Panc1 (cell line): Measurements from ENCODE around the gene JDP2. TPM values are rescaled to one million over a fixed set of nuclear protein-coding genes. Genes with fewer than 3 reads are reported as not detected.

Experiments used
- ATAC-seq: fragments of 200-7000 bp; cut with Tn5 transposase; 2 replicates; pipeline ENCODE4 v1.9.1; 2020; ENCODE audit warnings: mild to moderate bottlenecking, moderate library complexity
- BruUV-seq: library from RNA; stranded (reverse); fragments of 400-500 nt; replicated peaks from 2 replicates; lab custom pipeline; 2021; lab: Mats Ljungman, UMichigan
- CTCF ChIA-PET: fragments of 300-600 bp; sonication (Branson Sonifier 250); formaldehyde crosslinking; loops from one replicate; lab custom pipeline; 2022; ENCODE audit warnings: antibody characterized with exemption; lab: Charles Lee
- POLR2A ChIA-PET: fragments of 300-600 bp; sonication (Branson Sonifier 250); formaldehyde crosslinking; loops from one replicate; lab custom pipeline; 2022; ENCODE audit warnings: antibody characterized with exemption; lab: Charles Lee
- DNase-seq: peaks from one replicate; pipeline ENCODE4 v3.0.0-alpha.2; 2010; ENCODE audit warnings: low read depth, low spot score
- H3K27ac ChIP-seq: 2 replicates; pipeline ENCODE4 v1.5.1; 2011; ENCODE audit warnings: mild to moderate bottlenecking, low read length, inconsistent platforms
- H3K27me3 ChIP-seq: fragments of 200-500 bp; sonication (Bioruptor generic); 2 replicates; pipeline ENCODE4 v1.6.0; 2014; ENCODE audit warnings: low read length, inconsistent platforms; ENCODE audit not compliant: control insufficient read depth, insufficient read depth
- H3K36me3 ChIP-seq: fragments of 200-500 bp; sonication (Bioruptor generic); 2 replicates; pipeline ENCODE4 v1.5.1; 2014; ENCODE audit warnings: inconsistent platforms, mild to moderate bottlenecking, low read length, moderate library complexity; ENCODE audit not compliant: control insufficient read depth, insufficient read depth
- H3K4me1 ChIP-seq: 2 replicates; pipeline ENCODE4 v1.5.1; 2011; ENCODE audit warnings: inconsistent platforms, mild to moderate bottlenecking, low read length, moderate library complexity; ENCODE audit not compliant: control insufficient read depth, insufficient read depth
- H3K4me3 ChIP-seq, 2 experiments: 2 replicates each; pipeline ENCODE4 v1.5.1; 2011 to 2012; ENCODE audit warnings: low read depth in 2 of 2, low read length in 2 of 2, mild to moderate bottlenecking in 2 of 2, inconsistent platforms in 1 of 2, moderate library complexity in 1 of 2
- H3K9me3 ChIP-seq: fragments of 200-500 bp; sonication (Bioruptor generic); 2 replicates; pipeline ENCODE4 v1.5.1; 2014; ENCODE audit warnings: low read depth, mild to moderate bottlenecking, inconsistent platforms, low read length, moderate library complexity; ENCODE audit not compliant: control insufficient read depth, insufficient read depth
- POLR2AphosphoS5 ChIP-seq: IDR thresholded peaks from 2 replicates; pipeline ENCODE4 v1.6.1; 2012; ENCODE audit warnings: mild to moderate bottlenecking, low read depth, low read length, moderate library complexity
- SIN3A ChIP-seq: IDR thresholded peaks from 2 replicates; pipeline ENCODE4 v1.6.1; 2012; ENCODE audit warnings: low read depth, mild to moderate bottlenecking, low read length, moderate library complexity, borderline replicate concordance; ENCODE audit not compliant: insufficient read depth
- TCF7L2 ChIP-seq: IDR thresholded peaks from 2 replicates; pipeline ENCODE4 v1.6.1; 2011; ENCODE audit warnings: mild to moderate bottlenecking, low read depth, low read length, inconsistent platforms
- in situ Hi-C: cut with HindIII; loops from 2 replicates; pipeline ENCODE4 v1.10.0; 2016; ENCODE audit warnings: low sequenced_read_pairs, low pct_unique_long_range_greater_than_20kb
- intact Hi-C: fragments of 100-400 bp; cut with micrococcal nuclease; formaldehyde crosslinking; loops from one replicate; pipeline ENCODE4 v1.10.0; 2022; ENCODE audit not compliant: unreplicated experiment
- total RNA-seq: library from RNA; stranded (reverse); gene quantifications from one replicate; pipeline ENCODE4 v1.2.1, GENCODE V29; 2021; ENCODE audit not compliant: unreplicated experiment
- TF ChIP-seq, protein P1 (sequence below), 2 experiments: IDR thresholded peaks; 2 replicates each; pipeline ENCODE4 v1.6.1; 2011 to 2012; ENCODE audit warnings: low read depth in 2 of 2, control low read depth in 1 of 2, low read length in 1 of 2, mild to moderate bottlenecking in 1 of 2, moderate library complexity in 1 of 2; ENCODE audit not compliant: insufficient read depth in 1 of 2
- TF ChIP-seq, protein P2 (sequence below): fragments of 450-650 bp; IDR thresholded peaks from 2 replicates; pipeline ENCODE4 v1.5.1; 2017; ENCODE audit warnings: mild to moderate bottlenecking

The JDP2 gene
- total RNA-seq, 1 experiment from 2014 or later: 17.5 TPM

DNA sequence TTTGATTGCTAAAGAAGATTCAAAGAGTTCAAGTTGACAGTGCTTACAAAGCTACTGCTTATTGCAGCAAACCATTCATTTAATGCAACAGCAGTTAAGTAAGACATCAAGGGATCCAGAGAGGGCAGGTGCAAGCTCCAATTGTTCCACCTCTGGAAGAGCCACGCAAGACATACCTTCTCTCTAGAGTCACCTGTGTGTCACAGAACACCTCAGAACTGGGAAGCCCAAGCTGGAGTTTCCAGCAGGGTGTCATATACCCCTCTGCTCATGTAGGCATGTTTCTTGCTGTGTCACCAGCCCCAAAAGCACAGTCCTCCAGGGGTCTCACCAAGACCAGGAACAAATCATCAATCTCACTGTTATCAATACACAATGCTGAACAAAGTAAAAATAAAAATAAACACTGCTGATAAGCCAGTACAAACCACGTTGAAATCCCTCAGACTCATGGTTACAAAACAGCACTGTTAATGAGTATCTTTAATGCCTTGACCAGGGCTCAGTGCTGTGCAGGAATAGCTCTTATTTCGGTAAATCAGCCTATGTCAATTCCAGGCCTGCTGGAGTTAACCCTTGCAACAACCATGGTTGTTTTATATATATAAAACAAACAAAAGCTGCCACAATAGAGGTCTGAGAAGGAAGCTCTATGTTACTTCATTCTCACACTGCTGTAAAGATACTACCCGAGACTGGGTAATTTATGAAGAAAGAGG lies 57.0 kb downstream of the JDP2 start:
- in situ Hi-C loops (no loop called here), intact Hi-C loops (loop anchor here (10.0 kb wide), 1 partner anchor 350 kb away; no protein-coding TSS in a partner anchor)
- H3K4me1 ChIP-seq: no peaks in the 10 kb centered on the region
- ChIA-PET POLR2A (no interaction called here), CTCF (interaction anchor here (0.5 to 0.6 kb wide), 2 partner anchors 310 to 364 kb away, joined by 3 to 4 read pairs; no protein-coding TSS in a partner anchor)
- H3K27ac ChIP-seq: no peak overlapping the region
- TF ChIP-seq, protein P1, sequence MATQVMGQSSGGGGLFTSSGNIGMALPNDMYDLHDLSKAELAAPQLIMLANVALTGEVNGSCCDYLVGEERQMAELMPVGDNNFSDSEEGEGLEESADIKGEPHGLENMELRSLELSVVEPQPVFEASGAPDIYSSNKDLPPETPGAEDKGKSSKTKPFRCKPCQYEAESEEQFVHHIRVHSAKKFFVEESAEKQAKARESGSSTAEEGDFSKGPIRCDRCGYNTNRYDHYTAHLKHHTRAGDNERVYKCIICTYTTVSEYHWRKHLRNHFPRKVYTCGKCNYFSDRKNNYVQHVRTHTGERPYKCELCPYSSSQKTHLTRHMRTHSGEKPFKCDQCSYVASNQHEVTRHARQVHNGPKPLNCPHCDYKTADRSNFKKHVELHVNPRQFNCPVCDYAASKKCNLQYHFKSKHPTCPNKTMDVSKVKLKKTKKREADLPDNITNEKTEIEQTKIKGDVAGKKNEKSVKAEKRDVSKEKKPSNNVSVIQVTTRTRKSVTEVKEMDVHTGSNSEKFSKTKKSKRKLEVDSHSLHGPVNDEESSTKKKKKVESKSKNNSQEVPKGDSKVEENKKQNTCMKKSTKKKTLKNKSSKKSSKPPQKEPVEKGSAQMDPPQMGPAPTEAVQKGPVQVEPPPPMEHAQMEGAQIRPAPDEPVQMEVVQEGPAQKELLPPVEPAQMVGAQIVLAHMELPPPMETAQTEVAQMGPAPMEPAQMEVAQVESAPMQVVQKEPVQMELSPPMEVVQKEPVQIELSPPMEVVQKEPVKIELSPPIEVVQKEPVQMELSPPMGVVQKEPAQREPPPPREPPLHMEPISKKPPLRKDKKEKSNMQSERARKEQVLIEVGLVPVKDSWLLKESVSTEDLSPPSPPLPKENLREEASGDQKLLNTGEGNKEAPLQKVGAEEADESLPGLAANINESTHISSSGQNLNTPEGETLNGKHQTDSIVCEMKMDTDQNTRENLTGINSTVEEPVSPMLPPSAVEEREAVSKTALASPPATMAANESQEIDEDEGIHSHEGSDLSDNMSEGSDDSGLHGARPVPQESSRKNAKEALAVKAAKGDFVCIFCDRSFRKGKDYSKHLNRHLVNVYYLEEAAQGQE (IDR thresholded peaks at IDR 0.05; ENCODE audit: insufficient read depth in 1 of 2, low read depth in 2 of 2, low read length in 1 of 2): no peak
- TF ChIP-seq, protein P2, sequence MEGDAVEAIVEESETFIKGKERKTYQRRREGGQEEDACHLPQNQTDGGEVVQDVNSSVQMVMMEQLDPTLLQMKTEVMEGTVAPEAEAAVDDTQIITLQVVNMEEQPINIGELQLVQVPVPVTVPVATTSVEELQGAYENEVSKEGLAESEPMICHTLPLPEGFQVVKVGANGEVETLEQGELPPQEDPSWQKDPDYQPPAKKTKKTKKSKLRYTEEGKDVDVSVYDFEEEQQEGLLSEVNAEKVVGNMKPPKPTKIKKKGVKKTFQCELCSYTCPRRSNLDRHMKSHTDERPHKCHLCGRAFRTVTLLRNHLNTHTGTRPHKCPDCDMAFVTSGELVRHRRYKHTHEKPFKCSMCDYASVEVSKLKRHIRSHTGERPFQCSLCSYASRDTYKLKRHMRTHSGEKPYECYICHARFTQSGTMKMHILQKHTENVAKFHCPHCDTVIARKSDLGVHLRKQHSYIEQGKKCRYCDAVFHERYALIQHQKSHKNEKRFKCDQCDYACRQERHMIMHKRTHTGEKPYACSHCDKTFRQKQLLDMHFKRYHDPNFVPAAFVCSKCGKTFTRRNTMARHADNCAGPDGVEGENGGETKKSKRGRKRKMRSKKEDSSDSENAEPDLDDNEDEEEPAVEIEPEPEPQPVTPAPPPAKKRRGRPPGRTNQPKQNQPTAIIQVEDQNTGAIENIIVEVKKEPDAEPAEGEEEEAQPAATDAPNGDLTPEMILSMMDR: no peak
- no peak for TF ChIP-seq SIN3A
- no peak for TF ChIP-seq TCF7L2
- no peak for TF ChIP-seq POLR2AphosphoS5
- no peaks in the 10 kb centered on the region for H3K9me3 ChIP-seq
- no peaks in the 10 kb centered on the region for H3K36me3 ChIP-seq
- no TSS peak for BruUV-seq
- DNase-seq (no peak), ATAC-seq (no peak)
- H3K27me3 ChIP-seq: no peaks in the 10 kb centered on the region
- H3K4me3 ChIP-seq: no peak overlapping the region

DNA sequence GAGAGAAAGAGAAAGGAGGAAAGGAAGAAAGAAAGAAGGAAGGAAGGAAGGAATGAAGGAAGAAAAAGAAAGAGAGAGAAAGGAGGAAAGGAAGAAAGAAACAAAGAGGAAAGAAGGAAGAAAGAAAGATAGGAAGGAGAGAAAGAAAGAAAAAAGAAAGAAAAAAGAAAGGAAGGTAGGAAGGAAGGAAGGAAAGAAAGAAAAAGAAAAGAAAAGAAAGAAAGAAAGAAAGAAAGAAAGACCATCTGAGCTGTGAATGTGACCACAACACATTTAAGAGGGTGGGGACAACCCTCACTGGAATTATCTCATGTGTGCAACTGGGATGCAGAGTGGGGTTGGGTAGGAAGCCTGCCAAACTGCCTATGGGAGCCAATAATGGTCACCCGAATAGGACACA lies 58.5 kb downstream of the JDP2 start:
- DNase-seq: no peak
- no peaks in the 10 kb centered on the region for H3K27me3 ChIP-seq
- no peaks in the 10 kb centered on the region for H3K4me1 ChIP-seq
- H3K4me3 ChIP-seq: no peak overlapping the region
- no peaks in the 10 kb centered on the region for H3K9me3 ChIP-seq
- ATAC-seq: no peak
- ChIA-PET CTCF (no interaction called here), POLR2A (no interaction called here)
- no peak overlapping the region for H3K27ac ChIP-seq
- in situ Hi-C loops (no loop called here), intact Hi-C loops (loop anchor here (10.0 kb wide), 1 partner anchor 352 kb away; no protein-coding TSS in a partner anchor)
- H3K36me3 ChIP-seq: no peaks in the 10 kb centered on the region
- BruUV-seq: no TSS peak
- no peak for TF ChIP-seq SIN3A
- TF ChIP-seq, protein P1 (IDR thresholded peaks at IDR 0.05; ENCODE audit: insufficient read depth in 1 of 2, low read depth in 2 of 2, low read length in 1 of 2): no peak
- TF ChIP-seq, protein P2: no peak
- TF ChIP-seq POLR2AphosphoS5: no peak
- TF ChIP-seq TCF7L2: no peak
